ENCODE measurements around the gene ACACB. TPM values are rescaled to one million over a fixed set of nuclear protein-coding genes. Genes with fewer than 3 reads are reported as not detected.

The ACACB gene
- total RNA-seq, 1 experiment from 2014 or later: 3.8 TPM

DNA sequence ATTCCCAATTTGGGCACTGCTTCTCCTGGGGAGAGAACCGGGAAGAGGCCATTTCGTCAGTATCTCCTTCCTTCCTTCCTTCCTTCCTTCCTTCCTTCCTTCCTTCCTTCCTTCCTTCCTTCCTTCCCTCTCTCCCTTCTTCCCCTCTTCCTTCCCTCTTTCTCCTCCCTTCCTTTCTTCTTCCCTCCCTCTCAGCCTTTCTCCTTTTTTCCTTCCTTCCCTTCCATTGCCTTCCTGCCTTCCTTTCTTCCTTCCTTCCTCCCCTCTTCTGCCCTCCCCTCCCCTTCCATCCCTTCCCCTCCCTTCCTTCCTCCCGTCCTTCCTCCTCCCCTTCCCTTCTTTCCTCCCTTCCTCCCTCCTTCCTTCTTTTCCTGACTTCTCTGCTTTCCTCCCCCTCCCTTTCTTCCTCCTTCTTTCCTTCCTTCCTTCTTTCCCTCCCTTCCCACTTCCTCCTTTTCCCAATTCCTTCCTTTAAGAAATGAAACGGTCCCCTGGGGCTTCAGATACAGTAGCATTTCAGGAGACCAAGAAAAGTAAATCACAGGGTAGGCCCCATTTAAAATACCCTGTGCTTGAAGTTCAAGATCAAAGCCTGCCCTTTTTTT, 71.8 kb downstream of the ACACB start:
- DNase-seq: no peak
- no peaks in the 10 kb centered on the region for H3K27me3 ChIP-seq (ENCODE audit: control insufficient read depth, insufficient read depth, low read length)
- no peak overlapping the region for H3K4me3 ChIP-seq (ENCODE audit: insufficient read depth, low read depth, low read length)
- peaks cover 1% of the 10 kb centered on the region for H3K36me3 ChIP-seq (replicated peaks; ENCODE audit: control insufficient read depth, insufficient read depth, low read length)

- peaks cover 1% of the 10 kb centered on the region for H3K36me3 ChIP-seq (replicated peaks; ENCODE audit: control insufficient read depth, insufficient read depth, low read length)
- H3K4me3 ChIP-seq (ENCODE audit: insufficient read depth, low read depth, low read length): no peak overlapping the region
- no peaks in the 10 kb centered on the region for H3K27me3 ChIP-seq (ENCODE audit: control insufficient read depth, insufficient read depth, low read length)
- DNase-seq: no peak
These were observed 72.9 kb downstream of the ACACB start for GRCh38 chr12:109189291-109189690.

GRCh38 chr12:109191621-109192250, 75.3 kb downstream of the ACACB start:
- Histone ChIP-seq H3K36me3 (replicated peaks; ENCODE audit: control insufficient read depth, insufficient read depth, low read length) (no peaks in the 10 kb centered on the region; the same call in 1 of the 2 replicates), H3K4me3 (ENCODE audit: insufficient read depth, low read depth, low read length) (no peak overlapping the region), H3K27me3 (ENCODE audit: control insufficient read depth, insufficient read depth, low read length) (no peaks in the 10 kb centered on the region)
- no peak for DNase-seq

- no peak for DNase-seq
These were observed 76.0 kb downstream of the ACACB start for GRCh38 chr12:109192358-109192757.

DNA sequence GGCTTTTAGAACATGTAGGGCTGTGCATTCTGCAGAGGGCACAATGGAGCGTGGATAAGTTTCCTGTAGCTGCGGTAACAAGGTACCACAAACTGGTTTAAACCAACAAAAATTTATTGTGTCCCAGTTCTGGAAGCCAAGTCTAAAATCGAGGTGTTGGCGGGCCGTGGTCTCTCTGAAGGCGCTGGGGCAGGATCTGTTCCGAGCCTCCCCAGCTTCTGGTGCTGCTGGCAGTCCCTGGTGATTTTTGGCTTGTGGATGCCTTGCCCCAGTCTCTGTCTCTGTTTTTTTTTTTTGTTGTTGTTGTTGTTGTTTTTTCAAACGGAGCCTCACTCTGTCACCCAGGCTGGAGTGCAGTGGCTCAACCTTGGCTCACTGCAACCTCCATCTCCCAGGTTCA, 77.5 kb downstream of the ACACB start:
- no peak for DNase-seq
- Histone ChIP-seq H3K27me3 (ENCODE audit: control insufficient read depth, insufficient read depth, low read length) (no peaks in the 10 kb centered on the region), H3K36me3 (replicated peaks; ENCODE audit: control insufficient read depth, insufficient read depth, low read length) (no peaks in the 10 kb centered on the region; the same call in 1 of the 2 replicates), H3K4me3 (ENCODE audit: insufficient read depth, low read depth, low read length) (no peak overlapping the region)

More at GRCh38 chr12:109192358-109192757, 76.0 kb downstream of the ACACB start:
- Histone ChIP-seq H3K4me3 (ENCODE audit: insufficient read depth, low read depth, low read length) (no peak overlapping the region), H3K36me3 (replicated peaks; ENCODE audit: control insufficient read depth, insufficient read depth, low read length) (no peaks in the 10 kb centered on the region; the same call in 1 of the 2 replicates), H3K27me3 (ENCODE audit: control insufficient read depth, insufficient read depth, low read length) (no peaks in the 10 kb centered on the region)

GRCh38 chr12:109196332-109196731, 79.9 kb downstream of the ACACB start:
- no peaks in the 10 kb centered on the region for H3K27me3 ChIP-seq (ENCODE audit: control insufficient read depth, insufficient read depth, low read length)
- no peaks in the 10 kb centered on the region; the same call in 1 of the 2 replicates for H3K36me3 ChIP-seq (replicated peaks; ENCODE audit: control insufficient read depth, insufficient read depth, low read length)
- H3K4me3 ChIP-seq (ENCODE audit: insufficient read depth, low read depth, low read length): no peak overlapping the region
- no peak for DNase-seq

DNA sequence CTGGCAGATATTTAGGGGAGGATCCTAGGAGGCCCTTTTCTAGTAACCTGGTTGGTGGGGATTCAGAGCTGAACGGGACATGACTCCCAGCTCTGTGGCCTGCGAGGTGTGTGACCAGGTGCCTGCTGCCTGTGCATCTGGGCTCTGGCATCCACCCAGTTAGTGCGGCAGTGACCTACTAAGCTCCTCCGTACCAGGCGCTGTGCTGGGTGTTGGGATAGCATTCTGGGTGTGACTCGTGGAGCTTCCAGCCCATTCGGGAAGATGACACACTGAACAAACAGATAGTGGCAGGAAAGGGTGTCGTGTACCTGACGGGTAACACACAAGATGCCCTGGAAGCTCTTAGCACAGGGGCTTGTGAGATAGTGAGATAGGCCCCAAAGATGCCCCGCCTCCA, 80.9 kb downstream of the ACACB start:
- no peak for DNase-seq
- Histone ChIP-seq H3K4me3 (ENCODE audit: insufficient read depth, low read depth, low read length) (no peak overlapping the region), H3K27me3 (ENCODE audit: control insufficient read depth, insufficient read depth, low read length) (no peaks in the 10 kb centered on the region), H3K36me3 (replicated peaks; ENCODE audit: control insufficient read depth, insufficient read depth, low read length) (no peaks in the 10 kb centered on the region; the same call in 1 of the 2 replicates)

DNA sequence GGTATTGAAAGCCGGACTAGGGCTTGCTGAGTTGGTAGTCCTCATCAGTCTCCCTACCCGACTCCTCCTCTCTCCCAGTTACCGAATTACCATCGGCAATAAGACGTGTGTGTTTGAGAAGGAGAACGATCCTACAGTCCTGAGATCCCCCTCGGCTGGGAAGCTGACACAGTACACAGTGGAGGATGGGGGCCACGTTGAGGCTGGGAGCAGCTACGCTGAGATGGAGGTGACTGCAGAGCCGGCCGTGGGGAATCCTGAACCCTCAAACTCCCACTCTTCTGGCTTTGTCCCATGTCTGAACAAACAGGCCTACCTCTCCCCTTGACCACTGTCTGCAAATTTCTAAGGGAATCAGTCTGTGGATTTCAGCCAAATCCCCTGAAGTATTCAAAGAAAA, 82.9 kb downstream of the ACACB start:
- Histone ChIP-seq H3K27me3 (ENCODE audit: control insufficient read depth, insufficient read depth, low read length) (no peaks in the 10 kb centered on the region), H3K36me3 (replicated peaks; ENCODE audit: control insufficient read depth, insufficient read depth, low read length) (no peaks in the 10 kb centered on the region; the same call in 1 of the 2 replicates), H3K4me3 (ENCODE audit: insufficient read depth, low read depth, low read length) (no peak overlapping the region)
- no peak for DNase-seq

GRCh38 chr12:109200825-109201495, 84.6 kb downstream of the ACACB start:
- no peaks in the 10 kb centered on the region; the same call in 1 of the 2 replicates for H3K36me3 ChIP-seq (replicated peaks; ENCODE audit: control insufficient read depth, insufficient read depth, low read length)
- no peak overlapping the region for H3K4me3 ChIP-seq (ENCODE audit: insufficient read depth, low read depth, low read length)
- no peaks in the 10 kb centered on the region for H3K27me3 ChIP-seq (ENCODE audit: control insufficient read depth, insufficient read depth, low read length)
- DNase-seq: no peak

- Histone ChIP-seq H3K27me3 (ENCODE audit: control insufficient read depth, insufficient read depth, low read length) (no peaks in the 10 kb centered on the region), H3K4me3 (ENCODE audit: insufficient read depth, low read depth, low read length) (no peak overlapping the region), H3K36me3 (replicated peaks; ENCODE audit: control insufficient read depth, insufficient read depth, low read length) (no peaks in the 10 kb centered on the region; the same call in 1 of the 2 replicates)
- no peak for DNase-seq
These were observed 85.1 kb downstream of the ACACB start for GRCh38 chr12:109201496-109201885.

GRCh38 chr12:109202770-109203169, 86.4 kb downstream of the ACACB start:
- Histone ChIP-seq H3K27me3 (ENCODE audit: control insufficient read depth, insufficient read depth, low read length) (no peaks in the 10 kb centered on the region), H3K36me3 (replicated peaks; ENCODE audit: control insufficient read depth, insufficient read depth, low read length) (no peaks in the 10 kb centered on the region; the same call in 1 of the 2 replicates), H3K4me3 (ENCODE audit: insufficient read depth, low read depth, low read length) (no peak overlapping the region)
- DNase-seq: no peak

- H3K4me3 ChIP-seq (ENCODE audit: insufficient read depth, low read depth, low read length): no peak overlapping the region
- no peaks in the 10 kb centered on the region for H3K27me3 ChIP-seq (ENCODE audit: control insufficient read depth, insufficient read depth, low read length)
- no peaks in the 10 kb centered on the region; the same call in 1 of the 2 replicates for H3K36me3 ChIP-seq (replicated peaks; ENCODE audit: control insufficient read depth, insufficient read depth, low read length)
- no peak for DNase-seq
These were observed 87.1 kb downstream of the ACACB start for GRCh38 chr12:109203480-109203879.

DNA sequence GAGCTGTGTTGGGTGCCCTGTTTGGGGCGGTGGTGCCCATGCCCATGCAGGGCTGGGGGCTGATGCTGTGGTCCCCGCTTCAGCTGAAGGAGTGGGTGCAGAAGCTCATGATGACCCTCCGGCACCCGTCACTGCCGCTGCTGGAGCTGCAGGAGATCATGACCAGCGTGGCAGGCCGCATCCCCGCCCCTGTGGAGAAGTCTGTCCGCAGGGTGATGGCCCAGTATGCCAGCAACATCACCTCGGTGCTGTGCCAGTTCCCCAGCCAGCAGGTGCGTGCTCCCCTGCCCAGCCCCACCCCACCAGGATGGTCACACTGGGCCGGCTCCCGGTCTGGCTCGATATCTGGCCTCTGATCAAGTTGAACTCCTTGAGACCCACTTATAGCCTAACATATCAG, 92.7 kb downstream of the ACACB start:
- Histone ChIP-seq H3K36me3 (replicated peaks; ENCODE audit: control insufficient read depth, insufficient read depth, low read length) (no peaks in the 10 kb centered on the region), H3K4me3 (ENCODE audit: insufficient read depth, low read depth, low read length) (no peak overlapping the region), H3K27me3 (ENCODE audit: control insufficient read depth, insufficient read depth, low read length) (no peaks in the 10 kb centered on the region)
- no peak for DNase-seq

- no peak overlapping the region for H3K4me3 ChIP-seq (ENCODE audit: insufficient read depth, low read depth, low read length)
- H3K36me3 ChIP-seq (replicated peaks; ENCODE audit: control insufficient read depth, insufficient read depth, low read length): no peaks in the 10 kb centered on the region
- no peaks in the 10 kb centered on the region for H3K27me3 ChIP-seq (ENCODE audit: control insufficient read depth, insufficient read depth, low read length)
- DNase-seq: no peak
These were observed 96.2 kb downstream of the ACACB start for GRCh38 chr12:109212460-109213115.

Measured in H7 (cell line).